GM12873 (cell line): Measurements from ENCODE around the gene PLCB1.

ENCODE experiments used
- TF ChIP-seq, protein P1 (sequence below): IDR thresholded peaks from 2 replicates; pipeline ENCODE4 v1.5.1; 2012; ENCODE audit warnings: low read depth, mild to moderate bottlenecking, moderate library complexity, low read length, control low read depth; ENCODE audit not compliant: insufficient read depth; ENCODE audit errors: missing control alignments

The PLCB1 gene

DNA sequence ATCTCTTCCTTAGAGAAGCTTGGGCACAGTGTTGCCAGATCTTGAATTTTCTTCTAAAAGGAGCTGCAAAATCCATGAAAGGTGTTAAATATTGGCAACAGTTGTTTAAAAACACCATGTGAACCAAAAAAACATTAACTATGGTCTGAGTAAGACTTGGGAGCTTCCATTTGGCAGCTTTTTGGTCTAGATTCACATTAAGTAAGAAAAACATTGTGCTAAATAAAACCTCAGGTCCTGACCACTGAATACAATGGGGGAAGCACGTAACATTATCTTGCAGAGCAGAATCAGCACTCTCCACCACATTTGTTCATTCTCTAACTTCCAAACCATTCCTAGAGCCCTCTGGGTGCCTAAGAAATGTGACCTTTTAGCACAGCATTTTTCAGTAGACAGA, 499.2 kb downstream of the PLCB1 start:
- TF ChIP-seq, protein P1, sequence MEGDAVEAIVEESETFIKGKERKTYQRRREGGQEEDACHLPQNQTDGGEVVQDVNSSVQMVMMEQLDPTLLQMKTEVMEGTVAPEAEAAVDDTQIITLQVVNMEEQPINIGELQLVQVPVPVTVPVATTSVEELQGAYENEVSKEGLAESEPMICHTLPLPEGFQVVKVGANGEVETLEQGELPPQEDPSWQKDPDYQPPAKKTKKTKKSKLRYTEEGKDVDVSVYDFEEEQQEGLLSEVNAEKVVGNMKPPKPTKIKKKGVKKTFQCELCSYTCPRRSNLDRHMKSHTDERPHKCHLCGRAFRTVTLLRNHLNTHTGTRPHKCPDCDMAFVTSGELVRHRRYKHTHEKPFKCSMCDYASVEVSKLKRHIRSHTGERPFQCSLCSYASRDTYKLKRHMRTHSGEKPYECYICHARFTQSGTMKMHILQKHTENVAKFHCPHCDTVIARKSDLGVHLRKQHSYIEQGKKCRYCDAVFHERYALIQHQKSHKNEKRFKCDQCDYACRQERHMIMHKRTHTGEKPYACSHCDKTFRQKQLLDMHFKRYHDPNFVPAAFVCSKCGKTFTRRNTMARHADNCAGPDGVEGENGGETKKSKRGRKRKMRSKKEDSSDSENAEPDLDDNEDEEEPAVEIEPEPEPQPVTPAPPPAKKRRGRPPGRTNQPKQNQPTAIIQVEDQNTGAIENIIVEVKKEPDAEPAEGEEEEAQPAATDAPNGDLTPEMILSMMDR: no peak

DNA sequence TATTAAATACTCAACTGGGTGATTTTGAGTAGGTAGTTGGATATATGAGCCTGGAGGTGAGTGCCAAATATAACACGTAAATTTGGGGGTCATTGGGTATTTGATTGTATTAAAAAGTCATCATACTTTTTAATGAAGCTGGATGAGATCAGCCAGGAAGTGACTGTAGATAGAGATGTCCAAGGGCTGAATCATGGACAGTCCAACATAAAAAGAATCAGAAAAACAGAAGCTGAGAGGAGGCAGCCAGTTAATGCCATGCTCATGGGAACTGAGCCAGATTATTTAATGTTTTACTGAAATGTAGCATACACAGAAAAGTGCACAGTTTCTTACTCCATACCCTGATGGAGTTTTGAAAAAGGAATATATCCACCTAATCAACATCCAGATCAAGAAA, 501.3 kb downstream of the PLCB1 start:
- TF ChIP-seq, protein P1: no peak

DNA sequence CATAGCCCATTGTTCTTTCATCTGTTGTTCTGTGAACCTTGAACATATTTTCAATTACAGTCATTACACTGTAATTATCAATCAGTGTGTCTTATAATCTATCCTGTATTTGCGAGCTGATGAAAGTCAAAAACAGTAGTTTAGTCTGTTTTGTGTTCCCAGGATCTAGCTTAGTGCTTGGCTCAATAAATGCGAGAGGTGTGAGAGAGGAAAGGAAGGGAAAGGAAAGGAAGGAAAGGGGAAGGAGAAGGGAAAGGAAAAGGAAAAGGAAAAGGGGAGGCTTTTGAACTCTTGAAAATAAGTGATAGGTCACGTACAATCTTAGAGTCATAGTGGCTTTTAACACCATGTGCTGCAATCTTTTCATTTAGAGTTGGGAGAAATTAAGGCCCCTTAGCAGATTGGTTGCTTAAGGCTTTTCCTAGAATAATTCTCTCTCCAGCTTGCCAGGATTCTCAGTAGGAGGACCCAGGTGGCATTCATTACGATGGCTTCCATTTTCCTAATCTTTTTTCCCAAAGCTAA, 503.0 kb downstream of the PLCB1 start:
- TF ChIP-seq, protein P1: no peak

DNA sequence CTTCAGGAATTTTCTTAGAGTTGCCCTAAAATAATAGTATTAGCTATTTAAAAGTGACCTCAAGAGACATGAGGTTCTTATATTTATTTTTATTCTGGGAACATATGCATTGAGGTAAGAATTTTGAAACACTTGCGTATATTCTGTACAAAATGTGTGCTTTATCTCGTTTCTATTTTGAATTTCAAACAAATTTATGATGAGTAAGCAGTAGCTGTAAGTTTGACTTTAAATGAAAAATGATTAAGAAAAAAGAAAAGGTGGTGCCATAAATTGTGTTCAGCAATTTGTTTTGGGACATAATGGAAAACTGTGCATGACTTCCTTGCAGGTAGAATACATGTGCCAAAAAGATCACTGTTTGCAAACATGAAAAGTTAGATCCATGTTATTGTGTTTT, 503.8 kb downstream of the PLCB1 start:
- TF ChIP-seq, protein P1: no peak

DNA sequence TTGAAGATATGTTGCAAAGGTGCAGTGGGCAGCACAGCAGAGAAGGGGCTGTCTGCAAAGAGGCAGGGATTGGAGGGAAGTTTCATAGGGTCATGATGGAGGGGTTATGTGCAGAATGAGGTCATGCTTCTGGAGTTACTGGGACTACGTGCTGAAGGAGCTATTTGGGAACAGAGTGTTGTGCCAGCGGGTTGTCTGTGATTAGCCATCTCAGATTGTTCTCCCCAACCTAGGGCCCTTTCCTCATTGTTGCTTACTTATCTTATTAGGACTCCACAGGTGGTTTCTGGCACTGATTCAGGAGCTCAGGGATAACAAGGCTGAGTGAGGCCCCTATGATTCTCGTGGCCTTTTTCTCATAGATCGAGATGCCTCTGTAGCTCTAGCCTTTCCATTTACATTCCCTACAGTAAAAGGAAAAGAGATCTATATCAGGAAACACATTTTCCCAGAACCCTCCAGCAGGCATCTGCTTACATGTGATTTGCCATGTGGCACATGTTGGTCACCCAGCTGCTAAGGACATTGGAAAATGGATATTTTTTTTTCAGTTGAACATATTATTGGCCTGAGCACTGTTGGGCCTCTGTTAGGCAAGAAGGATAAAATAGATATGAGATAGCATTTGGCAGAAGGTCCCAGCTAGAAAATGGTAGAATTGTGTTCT, 507.2 kb downstream of the PLCB1 start:
- TF ChIP-seq, protein P1: no peak

DNA sequence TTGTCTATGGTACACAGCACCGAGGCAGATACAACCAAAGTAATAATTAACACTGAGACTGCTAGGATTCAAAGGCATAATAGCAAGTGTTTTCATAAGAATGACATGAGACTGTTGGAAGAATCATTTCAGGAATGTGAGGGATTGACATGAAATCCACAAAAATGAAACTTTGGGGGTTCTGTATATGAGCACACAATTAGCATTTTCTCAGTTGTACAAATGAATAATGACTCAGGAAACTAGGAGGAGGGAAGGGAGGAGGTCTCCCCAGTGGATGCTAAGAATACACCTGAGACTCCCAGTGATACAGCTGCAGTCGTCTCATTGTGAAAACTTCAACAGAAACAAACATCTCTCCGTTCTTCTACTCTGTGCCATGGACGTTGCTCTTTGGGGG, 508.4 kb downstream of the PLCB1 start:
- TF ChIP-seq, protein P1: no peak

DNA sequence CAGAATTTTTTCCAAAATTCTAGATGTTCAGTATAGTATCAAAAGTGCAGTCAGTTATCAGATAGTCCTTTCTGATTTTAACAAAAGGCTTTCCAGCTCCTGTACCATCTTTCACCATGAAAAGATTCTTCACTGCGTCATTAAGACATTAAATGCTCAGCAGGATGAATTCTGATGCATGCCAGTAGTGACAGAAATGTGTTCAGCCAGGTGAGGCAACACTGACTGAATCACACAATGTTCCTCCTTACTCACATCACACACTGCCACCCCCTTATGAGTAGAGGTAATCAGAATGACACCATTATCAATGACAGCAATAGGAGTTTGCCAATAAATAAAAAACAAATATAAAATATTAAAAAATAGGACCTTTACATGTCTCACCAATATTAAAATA, 510.2 kb downstream of the PLCB1 start:
- TF ChIP-seq, protein P1: no peak

DNA sequence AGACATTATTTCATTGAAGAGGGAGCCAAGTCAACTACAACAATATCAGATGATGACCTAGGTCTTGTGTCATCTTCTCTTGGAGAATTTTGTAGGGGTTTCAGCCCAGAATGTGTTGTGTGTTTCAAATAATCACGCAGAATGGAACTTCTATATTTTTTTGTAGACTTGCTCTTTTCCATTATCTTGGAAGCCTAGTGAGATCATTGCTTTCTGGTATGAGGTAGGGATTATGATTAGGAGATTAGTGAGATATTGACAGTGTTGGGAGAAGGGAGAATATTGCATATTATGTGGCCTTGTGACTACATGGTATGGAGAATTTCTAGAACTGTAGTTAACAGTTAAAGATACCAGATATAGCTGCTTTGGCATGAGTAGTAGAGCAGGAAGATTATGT, 513.3 kb downstream of the PLCB1 start:
- TF ChIP-seq, protein P1: no peak
